CD4-positive, alpha-beta T cell treated with Interleukin-10 for 1 hour (primary cell): ENCODE measurements around the gene LY9.
"Not testable (repeated sequence)": the region's sequence is repeated elsewhere in the genome, so short reads cannot be mapped to it uniquely, and the experiment has no call there.

ENCODE experiments used
- DNase-seq: peaks from one replicate; pipeline ENCODE4 v3.0.0-alpha.2; 2020

The LY9 gene

GRCh38 chr1:160774886-160775719, 20.9 kb upstream of the LY9 start:
- DNase-seq: no peak

- DNase-seq: no peak
Measured at GRCh38 chr1:160776178-160776577, 19.8 kb upstream of the LY9 start.

- DNase-seq: peak; percentile 78
Measured at GRCh38 chr1:160777486-160778089, 18.4 kb upstream of the LY9 start.

- DNase-seq: no peak
Measured at GRCh38 chr1:160778976-160779375, 17.0 kb upstream of the LY9 start.

GRCh38 chr1:160779626-160780397, 16.2 kb upstream of the LY9 start:
- DNase-seq: peak; percentile 51

GRCh38 chr1:160780398-160780755, 15.6 kb upstream of the LY9 start:
- DNase-seq: no peak

- no peak for DNase-seq
Measured at GRCh38 chr1:160781186-160781766, 14.7 kb upstream of the LY9 start.

GRCh38 chr1:160781914-160782689, 13.9 kb upstream of the LY9 start:
- peak; percentile 50 for DNase-seq

GRCh38 chr1:160782988-160783765, 12.8 kb upstream of the LY9 start:
- not testable (repeated sequence) for DNase-seq

- no peak for DNase-seq
Measured at GRCh38 chr1:160789051-160789701, 6.8 kb upstream of the LY9 start.

GRCh38 chr1:160789702-160790611, 6.0 kb upstream of the LY9 start:
- DNase-seq: no peak

GRCh38 chr1:160794376-160794775, 1.6 kb upstream of the LY9 start:
- DNase-seq: no peak

- no peak for DNase-seq
Measured at GRCh38 chr1:160797271-160797709, 1.3 kb downstream of the LY9 start.

GRCh38 chr1:160797861-160798273, 1.9 kb downstream of the LY9 start:
- peak; percentile 68 for DNase-seq

GRCh38 chr1:160798439-160798838, 2.5 kb downstream of the LY9 start:
- DNase-seq: no peak

- no peak for DNase-seq
Measured at GRCh38 chr1:160799641-160800040, 3.7 kb downstream of the LY9 start.

- no peak for DNase-seq
Measured at GRCh38 chr1:160800142-160800541, 4.2 kb downstream of the LY9 start.

- DNase-seq: peak; percentile 55
Measured at GRCh38 chr1:160800645-160801408, 4.9 kb downstream of the LY9 start.
